ENCODE results near the gene PLSCR4. TPM values are rescaled to one million over a fixed set of nuclear protein-coding genes. Genes with fewer than 3 reads are reported as not detected.

Gene PLSCR4
- total RNA-seq, 1 donor from 2014 or later, result 1.0 TPM

GRCh38 chr3:146152834-146153233, 98.1 kb downstream of the PLSCR4 start:
- no peak for TF ChIP-seq CTCF (conservative IDR thresholded peaks at IDR 0.05)
- peaks cover 21% of the 10 kb centered on the region for H3K4me1 Mint-ChIP-seq
- no peaks in the 10 kb centered on the region for H3K9me3 Mint-ChIP-seq
- no peak overlapping the region for H3K27ac Mint-ChIP-seq (ENCODE audit: unreplicated experiment)
- no peak overlapping the region for H3K4me3 Mint-ChIP-seq
- no peaks in the 10 kb centered on the region for H3K27me3 Mint-ChIP-seq (ENCODE audit: low read depth)
- DNase-seq (ENCODE audit: low read depth, low spot score), result no peak
- H3K36me3 Mint-ChIP-seq (ENCODE audit: low read depth), result no peaks in the 10 kb centered on the region

GRCh38 chr3:146148468-146148931, 102.4 kb downstream of the PLSCR4 start:
- TF ChIP-seq CTCF (conservative IDR thresholded peaks at IDR 0.05), result no peak
- Mint-ChIP-seq H3K4me3 (no peak overlapping the region), H3K27ac (ENCODE audit: unreplicated experiment) (no peak overlapping the region), H3K36me3 (ENCODE audit: low read depth) (no peaks in the 10 kb centered on the region), H3K27me3 (ENCODE audit: low read depth) (no peaks in the 10 kb centered on the region), H3K4me1 (peaks cover 18% of the 10 kb centered on the region), H3K9me3 (no peaks in the 10 kb centered on the region)
- DNase-seq (ENCODE audit: low read depth, low spot score), result no peak

- Mint-ChIP-seq H3K4me3 (no peak overlapping the region), H3K27me3 (ENCODE audit: low read depth) (no peaks in the 10 kb centered on the region), H3K9me3 (no peaks in the 10 kb centered on the region), H3K27ac (ENCODE audit: unreplicated experiment) (no peak overlapping the region), H3K36me3 (ENCODE audit: low read depth) (no peaks in the 10 kb centered on the region), H3K4me1 (peaks cover 11% of the 10 kb centered on the region)
- no peak for TF ChIP-seq CTCF (conservative IDR thresholded peaks at IDR 0.05)
- no peak for DNase-seq (ENCODE audit: low read depth, low spot score)
Measured at GRCh38 chr3:146145642-146146041, 105.3 kb downstream of the PLSCR4 start.

GRCh38 chr3:146142757-146143156, 108.1 kb downstream of the PLSCR4 start:
- Mint-ChIP-seq H3K27ac (ENCODE audit: unreplicated experiment) (no peak overlapping the region), H3K4me1 (no peaks in the 10 kb centered on the region), H3K4me3 (no peak overlapping the region), H3K36me3 (ENCODE audit: low read depth) (no peaks in the 10 kb centered on the region), H3K27me3 (ENCODE audit: low read depth) (no peaks in the 10 kb centered on the region), H3K9me3 (no peaks in the 10 kb centered on the region)
- no peak for TF ChIP-seq CTCF (conservative IDR thresholded peaks at IDR 0.05)
- no peak for DNase-seq (ENCODE audit: low read depth, low spot score)

Other genes with a start within 250 kb of the PLSCR4 start
- 12.7 and 13.0 TPM in 2 replicates for gene PLOD2, start 89.9 kb downstream of the PLSCR4 start, total RNA-seq
- not detected in 2 replicates for gene PLSCR2, start 218.5 kb upstream of the PLSCR4 start, total RNA-seq

All from neural crest cell (in vitro differentiated cells).